C1 segment of cervical spinal cord (tissue), 14 donors: ENCODE measurements around the gene STAMBP.

Experiments used
- DNase-seq, 14 donors: peaks; one replicate each; lab custom pipeline; 2025; lab: John Stamatoyannopoulos, UW

Gene STAMBP

GRCh38 chr2:73904952-73905351 is 76.2 kb downstream of the STAMBP start:
- DNase-seq, result no peak

GRCh38 chr2:73906847-73907505 is 78.2 kb downstream of the STAMBP start:
- DNase-seq, result no peak

- DNase-seq, result no peak
These were observed 79.2 kb downstream of the STAMBP start for GRCh38 chr2:73907840-73908452.

- no peak for DNase-seq
These were observed 80.2 kb downstream of the STAMBP start for GRCh38 chr2:73908689-73909652.

GRCh38 chr2:73910873-73911547 is 82.2 kb downstream of the STAMBP start:
- DNase-seq, result no peak

GRCh38 chr2:73911548-73912208 is 82.9 kb downstream of the STAMBP start:
- no peak for DNase-seq

GRCh38 chr2:73913414-73914054 is 84.8 kb downstream of the STAMBP start:
- no peak for DNase-seq

- no peak for DNase-seq
These were observed 85.9 kb downstream of the STAMBP start for GRCh38 chr2:73914667-73915066.

- no peak for DNase-seq
These were observed 86.8 kb downstream of the STAMBP start for GRCh38 chr2:73915437-73915993.

GRCh38 chr2:73916666-73917065 is 87.9 kb downstream of the STAMBP start:
- no peak for DNase-seq

GRCh38 chr2:73917296-73917695 is 88.5 kb downstream of the STAMBP start:
- no peak for DNase-seq

GRCh38 chr2:73917696-73918207 is 89.0 kb downstream of the STAMBP start:
- no peak for DNase-seq

GRCh38 chr2:73918856-73919255 is 90.1 kb downstream of the STAMBP start:
- no peak for DNase-seq

GRCh38 chr2:73919596-73920228 is 91.0 kb downstream of the STAMBP start:
- no peak for DNase-seq

- DNase-seq, result no peak
These were observed 92.1 kb downstream of the STAMBP start for GRCh38 chr2:73920577-73921545.

- no peak for DNase-seq
These were observed 92.8 kb downstream of the STAMBP start for GRCh38 chr2:73921581-73921980.

GRCh38 chr2:73922681-73923080 is 93.9 kb downstream of the STAMBP start:
- no peak for DNase-seq
